Suppressor macrophage treated with lipopolysaccharide for 4 hours (primary cell): ENCODE results near the gene CDON.
A peak's percentile ranks its signal among the peaks of the same experiment; 100 is the strongest.

ENCODE experiments used
- DNase-seq: peaks from one replicate; pipeline ENCODE4 v3.0.0-alpha.2; 2020

The CDON gene

DNA sequence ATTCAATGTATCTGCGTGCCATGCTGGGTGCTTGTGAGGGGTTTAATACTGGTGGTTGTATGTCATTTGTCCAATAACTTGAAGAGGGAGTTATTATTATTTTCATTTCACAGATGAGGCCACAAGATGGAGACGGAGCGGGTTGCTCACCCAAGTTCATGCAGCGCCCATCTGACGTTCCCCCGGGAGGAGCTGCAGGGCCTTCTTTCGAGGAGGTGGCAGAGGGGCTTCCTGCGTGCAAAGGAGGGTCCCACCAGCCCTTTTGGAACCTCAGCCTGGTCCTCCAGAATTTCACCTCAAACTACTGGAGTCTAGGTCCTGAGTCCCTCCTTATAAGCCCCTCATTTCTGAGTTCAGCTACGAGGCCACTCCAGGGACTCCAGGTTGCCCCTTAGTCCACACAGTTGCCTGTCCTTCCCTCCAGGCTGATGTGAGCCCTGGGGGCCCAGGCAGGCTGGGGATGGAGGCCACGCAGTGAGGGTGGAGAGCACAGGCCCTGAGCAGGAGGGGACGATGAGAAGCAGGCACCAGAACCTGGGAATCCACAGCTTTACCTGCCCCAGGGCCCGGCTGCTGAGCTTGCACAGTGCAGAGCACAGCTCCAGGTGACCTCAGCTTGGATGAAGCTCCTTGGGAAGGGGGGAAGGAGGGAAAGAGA is 119.8 kb downstream of the CDON start:
- no peak for DNase-seq

DNA sequence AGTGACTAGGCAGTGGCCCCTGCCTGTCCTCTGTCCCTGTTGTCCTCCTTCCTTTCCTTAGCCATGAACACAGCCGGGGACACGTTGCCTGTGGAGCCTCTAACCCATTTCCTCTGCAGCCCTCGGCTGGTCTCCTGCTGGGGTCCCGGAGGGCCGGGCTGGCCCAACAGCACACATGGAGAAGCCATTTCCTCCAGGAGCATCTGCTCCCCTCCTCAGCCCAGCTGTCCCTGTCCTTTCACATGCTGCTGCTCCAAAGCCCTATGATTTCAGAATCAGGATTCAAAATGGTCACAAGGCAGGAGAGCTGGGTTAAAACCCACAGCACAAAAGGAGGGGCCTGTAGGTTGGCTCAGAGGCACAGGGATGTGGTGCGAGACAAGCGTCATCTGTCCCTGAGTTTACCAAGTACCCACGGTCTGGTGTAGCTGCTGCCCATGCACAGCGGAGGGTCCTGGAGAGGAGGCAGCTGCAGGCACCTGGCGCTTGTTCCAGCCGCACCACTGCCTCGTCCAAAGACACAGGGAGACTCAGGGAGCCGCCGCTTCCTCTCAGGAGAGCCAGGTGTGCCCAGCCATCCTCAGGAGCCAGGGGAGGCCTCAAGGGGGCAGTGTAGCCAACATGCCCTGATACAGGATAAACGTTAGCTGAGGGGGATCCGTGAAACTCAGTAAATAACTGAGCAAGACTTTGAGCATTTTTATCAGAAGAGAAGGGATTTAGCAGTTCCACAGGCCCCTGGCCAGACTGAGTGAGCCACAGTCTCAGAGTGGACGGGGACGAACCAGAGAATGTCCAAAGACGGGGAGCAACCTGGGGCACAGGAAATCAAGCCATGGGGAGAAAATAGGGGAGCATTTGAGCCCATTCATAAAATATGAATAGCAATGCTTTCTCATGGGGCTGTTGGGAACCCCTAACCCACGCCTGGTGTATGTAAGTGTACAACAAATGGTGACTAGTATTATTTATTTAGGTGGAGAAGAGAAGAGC is 120.8 kb downstream of the CDON start:
- peak; percentile 7 for DNase-seq

DNA sequence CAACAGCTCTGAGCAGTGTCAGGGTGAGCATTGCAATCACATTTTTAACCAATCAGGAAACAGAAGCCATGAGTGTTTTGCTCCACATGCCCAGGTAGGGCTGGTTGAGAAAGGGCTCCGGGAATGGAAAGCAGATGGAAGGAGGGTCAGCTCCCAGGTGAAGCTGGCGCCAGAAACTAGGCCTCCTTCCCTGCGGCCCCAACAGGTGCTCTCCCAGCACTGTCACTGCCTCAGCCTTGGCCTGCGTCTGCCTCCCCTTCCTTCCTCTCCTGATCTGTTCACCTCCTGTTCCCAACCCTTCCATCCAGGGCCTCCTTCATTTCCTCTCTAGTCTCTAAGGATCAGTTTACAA is 121.4 kb downstream of the CDON start:
- DNase-seq, result no peak

DNA sequence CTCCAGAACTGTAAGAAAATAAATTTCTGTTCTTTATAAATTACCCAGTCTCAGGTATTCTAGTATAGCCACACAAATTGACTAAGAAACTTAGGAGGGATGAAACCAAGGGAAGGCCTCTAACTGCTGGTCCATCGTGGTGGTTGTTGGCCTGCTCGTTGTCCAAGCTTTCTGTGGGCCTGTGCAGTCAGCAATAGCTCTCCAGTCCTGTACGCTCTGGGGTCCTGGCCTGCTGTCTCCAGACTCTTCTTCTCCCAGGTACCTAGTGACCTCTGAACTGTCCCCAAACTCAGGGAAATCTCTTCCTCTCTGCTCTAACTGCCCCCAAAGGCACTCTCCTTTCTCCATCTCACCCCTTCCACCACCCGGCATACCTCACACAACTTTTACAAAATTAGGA is 122.5 kb downstream of the CDON start:
- DNase-seq, result no peak

DNA sequence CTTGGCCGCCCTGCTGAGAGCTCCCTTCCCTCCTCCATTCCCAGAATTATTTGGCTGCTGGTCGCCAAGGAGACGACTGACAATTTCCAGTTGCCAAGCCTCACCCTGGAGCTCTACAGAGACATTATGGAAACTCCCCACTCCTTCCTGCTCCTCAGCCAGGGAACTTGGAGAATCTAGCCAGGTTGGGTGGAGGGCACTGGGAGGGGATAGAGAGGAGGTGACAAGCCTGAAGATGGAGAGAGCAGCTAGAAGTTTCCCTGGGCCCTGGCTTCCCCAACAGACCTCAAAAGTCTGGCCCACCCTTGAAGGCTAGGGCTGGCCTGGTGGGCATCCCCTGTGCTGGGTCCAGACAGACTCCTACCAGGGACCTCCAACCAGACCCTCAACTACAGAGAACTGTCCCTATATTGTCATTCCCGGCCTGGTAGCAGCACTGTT is 123.6 kb downstream of the CDON start:
- no peak for DNase-seq

DNA sequence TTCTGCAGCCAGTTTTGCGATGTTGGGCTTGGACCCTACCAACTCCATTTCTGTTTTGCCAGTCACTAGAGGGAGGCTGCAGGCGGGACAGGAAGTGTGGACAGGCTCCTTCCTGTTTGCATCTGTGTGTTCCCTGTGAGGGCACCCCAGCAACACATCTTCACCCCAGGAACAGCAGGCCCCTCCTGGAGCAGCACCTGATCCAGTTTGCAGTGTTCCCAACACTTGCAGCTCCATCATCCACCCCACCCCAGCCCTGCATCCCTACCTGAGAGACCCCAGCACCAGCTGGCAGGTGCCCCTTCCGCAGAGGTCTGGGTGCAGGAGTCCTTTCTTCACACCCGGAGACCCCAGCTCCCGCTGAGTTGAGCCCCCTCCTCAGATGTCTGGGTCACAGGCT is 124.2 kb downstream of the CDON start:
- DNase-seq, result no peak

DNA sequence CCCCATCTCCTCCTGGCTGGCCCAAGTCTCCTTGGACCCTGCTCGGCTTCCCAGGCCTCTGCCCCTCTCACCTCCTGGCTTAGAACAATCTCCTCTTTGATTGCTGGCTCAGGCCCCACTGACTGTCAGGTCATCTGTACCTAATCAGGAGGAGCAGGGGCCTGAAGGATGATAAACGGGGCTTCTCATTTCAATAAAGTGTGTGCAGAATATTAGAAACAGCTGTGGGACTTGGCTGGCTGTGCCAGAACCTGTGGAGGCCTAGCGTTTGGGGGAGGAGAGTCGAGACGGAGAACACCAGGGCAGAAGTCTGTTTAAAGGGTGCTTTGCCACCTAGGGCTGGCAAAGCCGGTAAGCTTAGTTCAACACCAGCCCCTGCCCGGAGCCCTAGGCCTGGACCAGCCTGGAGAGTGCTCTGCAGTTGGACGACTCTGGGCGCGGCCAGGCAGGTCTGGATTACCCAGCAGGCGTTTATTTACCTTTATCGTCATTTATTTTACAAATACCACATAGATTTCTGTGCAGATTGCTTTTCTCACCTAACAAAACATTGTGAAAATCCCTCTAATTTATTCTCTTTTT is 127.0 kb downstream of the CDON start:
- DNase-seq, result no peak

- no peak for DNase-seq
Measured at GRCh38 chr11:125935056-125935455, 127.6 kb downstream of the CDON start.

DNA sequence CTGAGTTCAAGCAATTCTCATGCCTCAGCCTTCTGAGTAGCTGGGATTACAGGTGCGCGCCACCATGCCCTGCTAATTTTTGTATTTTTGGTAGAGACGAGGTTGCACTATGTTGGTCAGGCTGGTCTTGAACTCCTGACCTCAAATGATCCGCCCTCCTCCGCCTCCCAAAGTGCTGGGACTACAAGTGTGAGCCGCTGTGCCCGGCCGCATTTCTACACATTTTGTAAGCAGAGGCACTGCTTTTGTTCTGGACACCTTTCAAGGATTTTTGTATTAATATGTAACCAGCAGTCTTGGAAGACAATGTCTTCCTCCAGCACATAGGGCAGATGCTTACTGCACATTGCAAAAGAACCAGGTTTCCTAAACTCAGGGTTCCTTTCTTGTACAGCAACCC is 128.2 kb downstream of the CDON start:
- no peak for DNase-seq

GRCh38 chr11:125933030-125933813 is 129.4 kb downstream of the CDON start:
- DNase-seq, result no peak

DNA sequence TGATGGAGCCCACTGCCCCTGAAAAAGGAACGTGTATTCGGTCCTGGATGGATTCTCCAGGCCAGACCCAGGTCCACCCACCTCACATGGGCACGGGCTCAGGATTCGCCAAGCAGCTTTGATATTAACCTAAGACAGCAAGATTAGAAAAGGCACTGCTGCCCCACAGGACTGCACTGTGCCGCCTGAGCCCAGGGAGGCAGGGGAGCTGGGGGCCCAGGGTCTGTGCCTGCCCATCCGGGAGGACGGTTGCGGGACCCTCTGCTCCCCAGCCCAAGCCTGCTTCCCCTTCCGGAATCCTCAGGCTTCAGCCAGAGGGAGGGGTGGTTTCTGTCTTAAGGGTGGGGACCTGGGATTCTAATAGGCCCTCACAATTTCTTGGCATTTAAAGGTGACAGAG is 130.4 kb downstream of the CDON start:
- DNase-seq, result no peak

DNA sequence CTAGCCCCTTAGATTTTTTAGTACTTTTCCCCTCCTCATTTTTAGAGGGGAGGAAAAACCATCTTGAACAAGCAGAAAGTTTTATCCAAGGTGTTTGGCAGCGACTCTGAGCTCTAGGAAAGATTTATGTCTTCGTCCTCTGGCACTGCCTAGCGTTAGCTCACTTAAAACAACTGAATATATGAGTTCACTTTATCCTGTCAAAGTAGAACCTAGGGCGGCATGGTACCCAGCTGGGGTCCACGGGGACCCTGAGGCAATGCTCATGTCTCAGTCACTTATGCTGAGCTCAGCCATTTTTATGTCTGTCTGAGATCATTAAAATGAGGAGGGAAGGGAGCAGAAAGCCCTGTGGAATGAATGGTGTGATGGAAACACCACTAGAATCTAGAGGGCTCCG is 131.0 kb downstream of the CDON start:
- DNase-seq, result no peak

DNA sequence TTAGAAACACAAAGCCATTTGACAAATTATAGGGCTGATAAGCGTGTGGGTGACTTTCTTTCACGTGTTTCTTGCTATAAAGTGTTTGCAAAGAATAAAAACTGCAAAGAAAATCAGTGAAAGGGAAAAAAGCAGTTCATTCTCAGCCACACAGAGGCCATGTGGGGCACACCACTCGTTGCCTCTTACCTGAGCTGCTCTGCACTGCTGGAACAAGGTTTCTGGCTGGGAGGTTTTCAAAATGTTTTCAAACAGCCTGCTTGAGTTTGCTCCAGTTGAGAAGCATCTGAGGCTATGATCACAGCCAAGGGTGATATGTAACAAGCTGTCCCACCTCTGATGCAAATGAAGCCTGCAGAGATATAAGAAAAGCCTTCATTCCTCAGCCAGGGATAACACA is 131.6 kb downstream of the CDON start:
- no peak for DNase-seq

DNA sequence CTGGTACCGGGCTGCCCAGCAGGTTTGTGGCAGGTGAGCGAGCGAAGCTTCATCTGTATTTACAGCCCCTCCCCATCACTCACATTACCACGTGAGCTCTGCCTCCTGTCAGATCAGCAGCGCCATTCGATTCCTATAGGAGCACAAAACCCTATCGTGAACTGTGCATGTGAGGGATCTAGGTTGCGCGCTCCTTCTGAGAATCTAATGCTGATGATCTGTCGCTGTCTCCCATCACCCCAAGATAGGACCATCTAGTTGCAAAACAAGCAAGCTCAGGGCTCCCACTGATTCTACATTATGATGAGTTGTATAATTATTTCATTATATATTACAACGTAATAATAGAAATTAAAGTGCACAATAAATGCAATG is 132.6 kb downstream of the CDON start:
- no peak for DNase-seq

DNA sequence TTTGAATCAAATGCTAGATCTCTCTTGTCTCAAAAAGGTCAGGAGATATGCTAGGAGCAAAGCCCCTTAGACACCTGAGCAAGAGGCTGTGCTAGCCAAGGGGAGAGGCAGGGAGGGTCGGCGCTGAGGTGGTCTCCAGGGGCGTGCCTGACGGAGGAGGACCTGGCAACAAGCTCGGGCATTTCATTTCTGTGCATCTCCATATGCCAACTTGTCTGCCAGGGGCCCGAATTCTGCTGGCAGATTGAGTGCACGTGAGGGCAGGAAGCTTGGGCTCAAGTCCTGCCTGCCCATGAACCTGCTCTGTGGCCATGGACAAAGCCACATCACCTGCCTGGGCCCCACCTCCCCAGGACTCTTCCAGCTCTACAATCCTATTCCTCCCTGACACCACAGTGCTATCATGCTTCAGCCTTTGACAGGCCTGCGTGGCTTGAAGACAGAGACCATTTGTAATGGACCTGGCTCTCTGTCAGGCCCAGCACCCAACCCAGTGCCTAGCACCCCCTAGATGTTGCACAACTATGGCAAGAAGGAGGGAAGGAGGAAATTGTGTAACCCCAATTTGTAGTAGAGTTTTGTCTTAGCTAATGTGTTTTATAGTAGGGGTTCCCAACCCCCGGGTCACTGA is 133.1 kb downstream of the CDON start:
- no peak for DNase-seq

- DNase-seq, result no peak
Measured at GRCh38 chr11:125926682-125927081, 136.0 kb downstream of the CDON start.

DNA sequence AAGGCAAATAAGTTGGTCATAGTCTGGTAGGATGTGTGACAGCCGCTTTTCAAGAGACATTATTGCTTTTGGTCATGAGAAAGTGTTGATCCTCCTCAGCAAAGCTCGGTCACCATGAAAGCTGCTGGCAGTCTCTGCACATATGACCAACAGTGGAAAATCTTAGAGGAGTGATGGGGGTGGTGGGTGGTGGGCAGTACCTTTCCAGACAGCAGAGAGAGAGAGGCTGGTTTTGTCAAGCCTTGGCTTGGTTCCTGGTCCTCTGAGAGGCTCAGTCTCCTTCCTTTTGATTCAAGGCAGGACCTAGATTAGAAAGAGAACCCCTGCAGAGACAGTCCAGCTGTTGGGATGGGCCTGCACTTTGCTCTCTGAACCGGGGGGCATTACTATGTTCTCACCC is 136.9 kb downstream of the CDON start:
- DNase-seq, result no peak

- DNase-seq, result no peak
Measured at GRCh38 chr11:125925247-125925740, 137.4 kb downstream of the CDON start.

DNA sequence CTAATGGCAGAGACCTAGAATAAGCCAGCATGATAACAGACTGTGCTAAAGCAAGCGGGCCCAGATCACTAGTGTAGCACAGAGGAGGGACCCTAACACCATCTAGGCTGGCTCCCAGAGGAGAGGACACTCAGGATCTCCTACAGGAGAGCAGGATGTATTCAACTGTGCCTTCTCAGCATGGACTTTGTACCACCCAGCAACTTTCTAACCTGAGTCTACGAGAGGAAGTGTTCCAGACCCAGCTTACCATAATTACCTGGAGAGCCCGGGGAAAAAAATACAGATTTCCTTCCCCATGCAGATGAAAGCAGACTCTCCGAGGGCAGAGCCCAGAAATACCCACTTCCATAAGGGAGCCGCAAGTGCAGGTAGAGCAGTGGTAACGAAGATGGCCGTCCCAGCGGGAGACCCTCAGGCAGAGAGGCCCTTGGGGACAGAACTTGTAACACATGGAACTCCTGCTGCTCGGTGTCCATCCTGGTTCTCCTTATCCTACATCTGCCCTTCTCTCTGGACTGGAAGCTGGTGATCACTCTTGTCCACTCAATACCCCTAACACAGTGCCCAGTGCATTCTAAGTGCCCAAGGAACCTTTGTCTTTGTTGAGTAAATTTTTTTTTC is 138.2 kb downstream of the CDON start:
- no peak for DNase-seq

DNA sequence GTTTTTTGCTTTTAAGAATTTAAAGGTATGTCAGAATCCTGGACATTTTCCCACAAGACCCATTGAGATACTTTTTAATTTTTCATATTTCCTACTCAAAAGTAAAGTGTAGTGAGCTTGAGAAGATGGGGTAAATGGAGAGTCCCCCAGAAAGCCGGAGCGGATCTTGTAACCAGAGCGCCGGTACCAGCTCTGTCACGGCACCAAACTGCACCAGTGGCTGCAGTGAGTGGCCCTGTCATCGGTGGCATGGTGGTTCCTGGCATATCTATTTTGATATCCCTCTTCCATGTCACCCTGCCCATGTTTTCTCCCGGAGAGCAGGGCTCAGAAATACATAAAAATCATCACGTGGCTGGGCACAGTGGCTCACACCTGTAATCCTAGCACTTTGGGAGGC is 139.0 kb downstream of the CDON start:
- no peak for DNase-seq

- peak; percentile 71 for DNase-seq
Measured at GRCh38 chr11:125923012-125923579, 139.6 kb downstream of the CDON start.

- DNase-seq, result no peak
Measured at GRCh38 chr11:125922156-125922555, 140.5 kb downstream of the CDON start.
